CD8-positive, alpha-beta memory T cell (primary cell): ENCODE measurements around the gene MCC. TPM values are rescaled to one million over a fixed set of nuclear protein-coding genes. Genes with fewer than 3 reads are reported as not detected.

Source experiments
- CTCF ChIA-PET: fragments of 350-600 bp; sonication (Branson Sonifier 250); formaldehyde crosslinking; loops from one replicate; lab custom pipeline; 2021; ENCODE audit warnings: antibody characterized with exemption; lab: Charles Lee
- POLR2A ChIA-PET: fragments of 350-600 bp; sonication (Branson Sonifier 250); formaldehyde crosslinking; loops from one replicate; lab custom pipeline; 2021; ENCODE audit warnings: antibody characterized with exemption; lab: Charles Lee
- DNase-seq, 5 donors: peaks; one replicate each; pipeline versions ENCODE4 v3.0.0 to v3.0.0-alpha.2; 2020 to 2022; ENCODE audit warnings: mixed read lengths in 1 of 5
- H3K27ac ChIP-seq: one replicate; pipeline ENCODE4 v1.7.0; 2013; ENCODE audit warnings: low read depth, mild to moderate bottlenecking, low read length, moderate library complexity
- H3K27me3 ChIP-seq: 2 replicates; pipeline ENCODE4 v1.7.0; 2013; ENCODE audit warnings: low read length, mild to moderate bottlenecking; ENCODE audit not compliant: insufficient read depth, poor library complexity, severe bottlenecking
- H3K36me3 ChIP-seq: 2 replicates; pipeline ENCODE4 v1.7.0; 2013; ENCODE audit warnings: mild to moderate bottlenecking, low read length, moderate library complexity; ENCODE audit not compliant: insufficient read depth
- H3K4me1 ChIP-seq: 2 replicates; pipeline ENCODE4 v1.7.0; 2013; ENCODE audit warnings: mild to moderate bottlenecking, low read length, moderate library complexity; ENCODE audit not compliant: insufficient read depth
- H3K4me3 ChIP-seq: 2 replicates; pipeline ENCODE4 v1.7.0; 2013; ENCODE audit warnings: mild to moderate bottlenecking, low read length
- H3K9me3 ChIP-seq: 2 replicates; pipeline ENCODE4 v1.7.0; 2013; ENCODE audit warnings: mild to moderate bottlenecking, low read length
- H3K27ac Mint-ChIP-seq, 8 donors: one replicate each; pipeline ENCODE4 v1.8.0; 2020 to 2021; ENCODE audit warnings: mixed read lengths in 8 of 8, mild to moderate bottlenecking in 6 of 8, inconsistent platforms in 3 of 8, moderate library complexity in 3 of 8
- H3K27me3 Mint-ChIP-seq, 2 donors: one replicate each; pipeline ENCODE4 v1.8.0; 2020 to 2021; ENCODE audit warnings: mixed read lengths in 2 of 2, mild to moderate bottlenecking in 1 of 2, moderate library complexity in 1 of 2
- H3K36me3 Mint-ChIP-seq, 3 donors: one replicate each; pipeline ENCODE4 v1.8.0; 2020 to 2021; ENCODE audit warnings: mixed read lengths in 3 of 3, inconsistent platforms in 1 of 3, mild to moderate bottlenecking in 1 of 3
- H3K4me1 Mint-ChIP-seq, 3 donors: one replicate each; pipeline ENCODE4 v1.8.0; 2020 to 2021; ENCODE audit warnings: mixed read lengths in 3 of 3, inconsistent platforms in 1 of 3, mild to moderate bottlenecking in 1 of 3
- H3K4me3 Mint-ChIP-seq, 7 donors: one replicate each; pipeline ENCODE4 v1.8.0; 2020 to 2021; ENCODE audit warnings: mixed read lengths in 7 of 7, mild to moderate bottlenecking in 6 of 7, moderate library complexity in 4 of 7, inconsistent platforms in 2 of 7
- H3K9me3 Mint-ChIP-seq, 5 donors: one replicate each; pipeline ENCODE4 v1.8.0; 2020 to 2022; ENCODE audit warnings: mixed read lengths in 5 of 5, mild to moderate bottlenecking in 3 of 5, moderate library complexity in 2 of 5, inconsistent platforms in 1 of 5
- polyA plus RNA-seq: library from polyadenylated mRNA; unstranded; fragments of 300-500 nt; fragmentation: Illumina TruSeq; gene quantifications from one replicate; pipeline ENCODE4 v1.2.3, GENCODE V29; 2021
- total RNA-seq, 2 experiments: library from RNA; stranded (reverse); gene quantifications; one replicate each; pipeline ENCODE4 v1.2.3, GENCODE V29; 2021

MCC gene
- total and polyA plus RNA-seq, 3 experiments from 2014 or later = 4.2 to 5.4 (median 4.9) TPM

DNA sequence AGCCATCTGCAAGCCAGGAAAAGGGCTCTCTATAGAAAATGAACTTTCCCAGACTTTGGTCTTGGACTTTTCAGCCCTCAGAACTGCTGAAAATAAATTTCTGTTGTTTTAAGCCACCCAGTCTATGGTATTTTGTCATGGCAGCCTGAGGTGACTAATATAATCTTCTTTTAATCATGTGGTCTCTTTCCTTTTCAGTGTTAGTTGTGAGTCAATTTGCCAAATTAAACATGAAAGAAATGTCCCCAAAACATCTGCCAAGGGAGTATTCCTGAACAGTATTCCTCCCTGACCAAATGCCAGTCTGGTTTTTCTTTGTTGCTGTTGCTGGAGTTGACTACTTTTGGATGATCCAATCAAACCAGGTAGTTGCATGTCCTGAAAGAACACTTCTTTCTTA, 20.5 kb upstream of the MCC start:
- Histone ChIP-seq H3K4me1 (peaks cover 6% of the 10 kb centered on the region), H3K36me3 (no peaks in the 10 kb centered on the region), H3K27me3 (peaks cover 3% of the 10 kb centered on the region), H3K9me3 (no peaks in the 10 kb centered on the region), H3K4me3 (no peak overlapping the region), H3K27ac (no peak overlapping the region)
- Mint-ChIP-seq H3K4me3 (no peak overlapping the region), H3K36me3 (peaks cover 0 to 2% (median 0%) of the 10 kb centered on the region in 3 donors), H3K27me3 (peaks cover 9 to 59% of the 10 kb centered on the region in 2 donors), H3K9me3 (no peaks in the 10 kb centered on the region), H3K4me1 (peaks cover 5 to 10% (median 8%) of the 10 kb centered on the region in 3 donors), H3K27ac (no peak overlapping the region)
- DNase-seq = no peak
- ChIA-PET CTCF (no interaction called here), POLR2A (no interaction called here)

DNA sequence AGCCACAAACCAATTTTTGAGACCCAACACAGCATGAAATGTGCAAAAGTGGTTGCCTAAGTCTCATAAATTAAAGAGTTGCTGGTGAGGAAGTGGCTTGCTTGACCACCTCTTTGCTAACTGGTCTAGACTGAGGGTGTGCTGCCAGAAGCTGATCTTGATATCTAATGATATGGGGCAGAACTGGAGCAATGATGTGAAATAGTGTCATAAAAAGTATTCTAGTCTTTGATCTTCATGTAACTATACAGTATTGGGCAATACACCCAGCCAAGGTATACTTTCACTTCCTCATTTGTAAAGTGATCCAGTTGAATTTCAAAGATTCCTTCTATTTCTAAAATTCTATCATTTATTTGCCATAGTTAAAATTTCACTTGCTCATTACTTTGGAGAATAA, 19.3 kb upstream of the MCC start:
- H3K27ac ChIP-seq = no peak overlapping the region
- no peak overlapping the region for H3K4me3 ChIP-seq
- no peaks in the 10 kb centered on the region for H3K36me3 Mint-ChIP-seq
- ChIA-PET CTCF (no interaction called here), POLR2A (no interaction called here)
- H3K9me3 Mint-ChIP-seq = no peaks in the 10 kb centered on the region
- peaks cover 10% of the 10 kb centered on the region for H3K27me3 ChIP-seq
- H3K4me3 Mint-ChIP-seq = no peak overlapping the region
- peaks cover 12 to 68% of the 10 kb centered on the region in 2 donors for H3K27me3 Mint-ChIP-seq
- no peak for DNase-seq
- H3K36me3 ChIP-seq = no peaks in the 10 kb centered on the region
- no peaks in the 10 kb centered on the region for H3K4me1 ChIP-seq
- no peaks in the 10 kb centered on the region for H3K9me3 ChIP-seq
- H3K27ac Mint-ChIP-seq = no peak overlapping the region
- peaks cover 0 to under 1% (median under 1%) of the 10 kb centered on the region in 3 donors for H3K4me1 Mint-ChIP-seq

DNA sequence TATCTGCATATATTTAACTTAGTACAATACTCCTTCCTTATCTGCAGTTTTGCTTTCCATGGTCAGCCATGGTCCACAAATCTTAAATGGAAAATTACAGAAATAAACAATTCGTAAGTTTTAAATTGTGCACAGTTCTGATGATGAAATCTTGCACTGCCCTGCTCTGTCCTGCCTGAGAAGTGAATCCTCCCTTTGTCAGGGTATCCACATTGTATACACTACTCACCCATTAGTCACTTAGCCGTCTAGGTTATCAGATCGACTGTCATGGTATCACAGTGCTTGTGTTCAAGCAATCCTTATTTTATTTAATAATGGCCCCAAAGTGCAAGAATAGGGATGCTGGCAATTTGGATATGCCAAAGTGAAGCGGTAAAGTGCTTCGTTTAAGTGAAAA, 16.9 kb upstream of the MCC start:
- H3K9me3 Mint-ChIP-seq = peaks cover 0 to 3% (median 0%) of the 10 kb centered on the region in 5 donors
- Histone ChIP-seq H3K9me3 (no peaks in the 10 kb centered on the region), H3K4me3 (no peak overlapping the region), H3K27me3 (peaks cover 15% of the 10 kb centered on the region), H3K27ac (no peak overlapping the region), H3K36me3 (no peaks in the 10 kb centered on the region), H3K4me1 (no peaks in the 10 kb centered on the region)
- no peak overlapping the region for H3K27ac Mint-ChIP-seq
- ChIA-PET POLR2A (no interaction called here), CTCF (no interaction called here)
- DNase-seq = no peak
- no peaks in the 10 kb centered on the region for H3K36me3 Mint-ChIP-seq
- H3K4me3 Mint-ChIP-seq = no peak overlapping the region
- peaks cover 19 to 83% of the 10 kb centered on the region in 2 donors for H3K27me3 Mint-ChIP-seq
- H3K4me1 Mint-ChIP-seq = no peaks in the 10 kb centered on the region

DNA sequence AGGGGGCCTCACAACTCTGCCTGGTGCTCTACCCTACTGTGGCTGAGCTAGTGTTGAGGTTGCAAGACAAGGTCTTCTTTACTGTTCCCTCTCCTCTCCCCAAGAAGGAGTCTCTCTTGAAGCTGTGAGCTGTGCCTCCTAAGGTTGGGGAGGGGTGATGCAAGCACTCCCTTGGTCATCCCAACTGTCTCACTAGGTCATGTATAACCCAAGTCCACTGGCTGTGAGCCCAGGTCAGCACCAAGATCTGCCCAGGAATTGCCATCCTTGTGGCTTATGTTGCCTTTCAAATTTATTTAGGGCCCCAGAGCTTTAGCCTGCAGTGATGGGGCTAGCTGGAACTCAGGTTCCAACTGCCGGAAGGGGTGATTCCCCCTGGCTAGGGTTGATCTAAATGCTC, 14.9 kb upstream of the MCC start:
- no peaks in the 10 kb centered on the region for H3K36me3 ChIP-seq
- no peaks in the 10 kb centered on the region for H3K4me1 ChIP-seq
- POLR2A ChIA-PET = no interaction called here
- peaks cover 15% of the 10 kb centered on the region for H3K27me3 ChIP-seq
- H3K4me3 ChIP-seq = no peak overlapping the region
- peaks cover 17 to 81% of the 10 kb centered on the region in 2 donors for H3K27me3 Mint-ChIP-seq
- no peak overlapping the region for H3K4me3 Mint-ChIP-seq
- CTCF ChIA-PET = no interaction called here
- H3K9me3 Mint-ChIP-seq = peaks cover 0 to 8% (median 0%) of the 10 kb centered on the region in 5 donors
- no peak for DNase-seq
- H3K27ac ChIP-seq = no peak overlapping the region
- no peak overlapping the region for H3K27ac Mint-ChIP-seq
- H3K4me1 Mint-ChIP-seq = no peaks in the 10 kb centered on the region
- no peaks in the 10 kb centered on the region for H3K36me3 Mint-ChIP-seq
- no peaks in the 10 kb centered on the region for H3K9me3 ChIP-seq

DNA sequence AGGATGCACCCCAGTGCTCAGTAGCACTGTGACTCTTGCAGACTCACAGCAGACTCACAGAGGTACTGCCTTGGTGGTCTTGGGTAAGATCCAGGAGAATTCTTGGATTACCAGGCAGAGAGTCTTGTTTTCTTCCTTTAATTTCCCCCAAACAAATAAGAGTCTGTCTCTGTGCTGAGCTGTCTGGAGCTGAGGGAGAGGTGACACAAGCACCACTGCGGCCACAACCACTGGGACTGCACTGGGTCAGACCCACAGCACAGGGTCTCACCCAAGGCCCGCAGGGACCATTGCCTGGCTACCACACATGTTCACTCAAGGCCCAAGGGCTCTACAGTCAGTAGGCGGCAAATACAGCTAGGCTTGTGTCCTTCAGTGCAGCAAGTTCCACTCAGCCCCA, 13.8 kb upstream of the MCC start:
- POLR2A ChIA-PET = no interaction called here

DNA sequence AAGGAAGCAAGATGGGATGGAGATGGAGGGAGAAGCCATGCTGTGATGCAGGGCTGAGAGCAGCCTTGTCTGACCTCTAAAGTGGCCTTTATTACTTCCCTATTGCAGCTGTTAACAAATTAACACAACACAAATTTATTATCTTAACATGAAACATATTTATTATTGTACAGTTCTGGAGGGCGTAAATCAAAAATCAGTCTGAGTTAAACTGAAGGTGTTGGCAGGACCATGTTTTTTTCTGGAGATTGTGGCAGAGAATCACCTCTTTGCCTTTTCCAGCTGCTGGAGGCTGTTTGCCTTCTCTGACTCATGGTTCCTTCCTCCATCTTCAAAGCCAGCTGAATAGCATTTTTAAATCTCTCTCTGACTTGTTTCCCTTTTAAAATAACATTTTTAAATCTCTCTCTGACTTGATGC, 7.2 kb upstream of the MCC start:
- Histone ChIP-seq H3K36me3 (no peaks in the 10 kb centered on the region), H3K4me3 (no peak overlapping the region), H3K9me3 (peaks cover 5% of the 10 kb centered on the region), H3K4me1 (no peaks in the 10 kb centered on the region), H3K27ac (no peak overlapping the region), H3K27me3 (no peaks in the 10 kb centered on the region)
- Mint-ChIP-seq H3K4me1 (no peaks in the 10 kb centered on the region), H3K27ac (no peak overlapping the region), H3K27me3 (peaks cover 21 to 52% of the 10 kb centered on the region in 2 donors), H3K9me3 (peaks cover 6 to 15% (median 11%) of the 10 kb centered on the region in 5 donors), H3K36me3 (peaks cover 0 to 15% (median 5%) of the 10 kb centered on the region in 3 donors), H3K4me3 (no peak overlapping the region)
- ChIA-PET CTCF (interaction anchor here (1.7 kb wide), 1 partner anchor 15 kb away, joined by 3 read pairs; no protein-coding TSS in a partner anchor), POLR2A (no interaction called here)
- DNase-seq = no peak

More for the DNA sequence above, 13.8 kb upstream of the MCC start:
- H3K4me1 Mint-ChIP-seq = no peaks in the 10 kb centered on the region
- H3K27me3 Mint-ChIP-seq = peaks cover 17 to 78% of the 10 kb centered on the region in 2 donors
- H3K36me3 Mint-ChIP-seq = no peaks in the 10 kb centered on the region
- no peaks in the 10 kb centered on the region for H3K9me3 ChIP-seq
- CTCF ChIA-PET = no interaction called here
- H3K4me3 ChIP-seq = no peak overlapping the region
- no peaks in the 10 kb centered on the region for H3K36me3 ChIP-seq
- no peaks in the 10 kb centered on the region for H3K4me1 ChIP-seq
- H3K27ac Mint-ChIP-seq = no peak overlapping the region
- DNase-seq = no peak
- peaks cover 0 to 8% (median 0%) of the 10 kb centered on the region in 5 donors for H3K9me3 Mint-ChIP-seq
- H3K27ac ChIP-seq = no peak overlapping the region
- H3K27me3 ChIP-seq = peaks cover 15% of the 10 kb centered on the region
- H3K4me3 Mint-ChIP-seq = no peak overlapping the region

- CTCF ChIA-PET = no interaction called here
- Histone ChIP-seq H3K4me3 (no peak overlapping the region), H3K4me1 (peaks cover 6% of the 10 kb centered on the region), H3K36me3 (no peaks in the 10 kb centered on the region), H3K27me3 (peaks cover 18% of the 10 kb centered on the region), H3K27ac (no peak overlapping the region), H3K9me3 (peaks cover 10% of the 10 kb centered on the region)
- Mint-ChIP-seq H3K36me3 (peaks cover 0 to 23% (median 8%) of the 10 kb centered on the region in 3 donors), H3K27me3 (peaks cover 36 to 57% of the 10 kb centered on the region in 2 donors), H3K9me3 (peaks cover 15 to 27% (median 20%) of the 10 kb centered on the region in 5 donors), H3K27ac (no peak overlapping the region), H3K4me1 (peaks cover 11 to 14% (median 12%) of the 10 kb centered on the region in 3 donors), H3K4me3 (no peak overlapping the region)
- POLR2A ChIA-PET = no interaction called here
- no peak for DNase-seq
Measured at GRCh38 chr5:113493446-113493845, 5.2 kb upstream of the MCC start.

GRCh38 chr5:113491022-113491421, 2.8 kb upstream of the MCC start:
- ChIA-PET CTCF (no interaction called here), POLR2A (no interaction called here)
- H3K9me3 ChIP-seq = peaks cover 10% of the 10 kb centered on the region
- H3K4me3 Mint-ChIP-seq = no peak overlapping the region
- H3K27me3 Mint-ChIP-seq = peaks cover 56 to 70% of the 10 kb centered on the region in 2 donors
- peaks cover 19 to 25% (median 24%) of the 10 kb centered on the region in 3 donors for H3K4me1 Mint-ChIP-seq
- H3K36me3 ChIP-seq = no peaks in the 10 kb centered on the region
- no peak overlapping the region for H3K27ac ChIP-seq
- H3K27me3 ChIP-seq = peaks cover 34% of the 10 kb centered on the region
- H3K4me3 ChIP-seq = no peak overlapping the region
- H3K4me1 ChIP-seq = peaks cover 17% of the 10 kb centered on the region
- H3K36me3 Mint-ChIP-seq = peaks cover 0 to 23% (median 8%) of the 10 kb centered on the region in 3 donors
- H3K9me3 Mint-ChIP-seq = peaks cover 15 to 27% (median 20%) of the 10 kb centered on the region in 5 donors
- DNase-seq = no peak
- H3K27ac Mint-ChIP-seq = no peak overlapping the region
